DND-41 (cell line): Measurements from ENCODE around the gene TMSB10.

Experiments used
- CTCF ChIP-seq: IDR thresholded peaks from 2 replicates; pipeline ENCODE4 v1.5.1; 2012; ENCODE audit warnings: borderline replicate concordance, low read length, moderate library complexity, mild to moderate bottlenecking; ENCODE audit not compliant: poor library complexity, severe bottlenecking; ENCODE audit errors: extremely low read depth
- EZH2 ChIP-seq: IDR thresholded peaks from 3 replicates; pipeline ENCODE4 v1.6.1; 2012; ENCODE audit warnings: borderline replicate concordance, low read depth, mild to moderate bottlenecking, moderate library complexity, low read length, inconsistent platforms; ENCODE audit not compliant: severe bottlenecking

GRCh38 chr2:84891355-84892010, 14.0 kb upstream of the TMSB10 start:
- TF ChIP-seq CTCF (no peak), EZH2 (no peak)
